Bronchial epithelial cell (primary cell): ENCODE results near the gene DOK7. TPM values are rescaled to one million over a fixed set of nuclear protein-coding genes. Genes with fewer than 3 reads are reported as not detected.

ENCODE experiments used
- DNase-seq: peaks from one replicate; pipeline ENCODE4 v3.0.0-alpha.2; 2010; ENCODE audit warnings: low read depth
- FAIRE-seq: peaks from 2 replicates; lab custom pipeline; 2011; peaks lifted over from hg19 to GRCh38; lab: Jason Lieb, UNC
- H3K27me3 ChIP-seq: 2 replicates; pipeline ENCODE4 v1.5.1; 2011; ENCODE audit warnings: low read length; ENCODE audit not compliant: control insufficient read depth, insufficient read depth
- H3K36me3 ChIP-seq: 2 replicates; pipeline ENCODE4 v1.5.1; 2011; ENCODE audit warnings: low read length; ENCODE audit not compliant: control insufficient read depth, insufficient read depth
- H3K4me3 ChIP-seq: 2 replicates; pipeline ENCODE4 v1.5.1; 2011; ENCODE audit warnings: mild to moderate bottlenecking, low read depth, low read length, control low read depth
- CTCF ChIP-seq: IDR thresholded peaks from 2 replicates; pipeline ENCODE4 v1.5.1; 2011; ENCODE audit warnings: mild to moderate bottlenecking, moderate library complexity, low read length, control low read depth, inconsistent platforms; ENCODE audit not compliant: insufficient read depth, severe bottlenecking
- total RNA-seq: library from RNA; depleted of rRNA; stranded (reverse); fragments of >200 nt; gene quantifications from 2 replicates; pipeline ENCODE4 v1.2.1, GENCODE V29; 2014

DOK7 gene
- total RNA-seq, 1 donor from 2014 or later, result 4.2 TPM

DNA sequence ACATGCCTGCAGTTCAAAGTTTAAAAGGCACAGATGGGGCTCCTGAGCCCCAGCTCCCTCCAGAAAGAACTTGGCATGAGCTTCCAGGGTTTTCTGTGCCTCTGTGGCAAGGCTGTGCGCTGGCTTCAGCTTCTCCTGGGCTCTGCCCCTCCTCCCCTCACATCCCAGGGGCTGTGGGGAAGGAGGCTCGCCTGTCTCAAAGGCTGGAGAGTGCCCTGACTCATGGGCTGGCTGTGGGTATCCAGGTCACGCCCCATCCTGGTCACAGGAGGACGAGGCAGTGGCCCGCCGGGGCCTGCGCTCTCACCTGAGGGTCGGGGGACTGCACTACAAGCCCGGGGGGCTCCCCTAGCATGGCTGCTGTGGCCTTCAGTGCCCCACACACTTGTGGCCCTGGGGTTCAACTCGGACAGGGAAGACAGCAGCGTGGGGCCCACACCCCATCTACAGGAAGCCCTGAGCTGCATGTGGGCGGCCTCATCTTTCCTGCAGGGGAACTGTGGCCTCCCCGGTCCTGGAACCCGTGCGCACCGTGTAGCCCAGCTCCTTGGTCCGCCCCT is 51.2 kb downstream of the DOK7 start:
- no peak for FAIRE-seq
- no peak for TF ChIP-seq CTCF
- Histone ChIP-seq H3K36me3 (peaks cover 46% of the 10 kb centered on the region), H3K4me3 (no peak overlapping the region), H3K27me3 (no peaks in the 10 kb centered on the region)
- no peak for DNase-seq

DNA sequence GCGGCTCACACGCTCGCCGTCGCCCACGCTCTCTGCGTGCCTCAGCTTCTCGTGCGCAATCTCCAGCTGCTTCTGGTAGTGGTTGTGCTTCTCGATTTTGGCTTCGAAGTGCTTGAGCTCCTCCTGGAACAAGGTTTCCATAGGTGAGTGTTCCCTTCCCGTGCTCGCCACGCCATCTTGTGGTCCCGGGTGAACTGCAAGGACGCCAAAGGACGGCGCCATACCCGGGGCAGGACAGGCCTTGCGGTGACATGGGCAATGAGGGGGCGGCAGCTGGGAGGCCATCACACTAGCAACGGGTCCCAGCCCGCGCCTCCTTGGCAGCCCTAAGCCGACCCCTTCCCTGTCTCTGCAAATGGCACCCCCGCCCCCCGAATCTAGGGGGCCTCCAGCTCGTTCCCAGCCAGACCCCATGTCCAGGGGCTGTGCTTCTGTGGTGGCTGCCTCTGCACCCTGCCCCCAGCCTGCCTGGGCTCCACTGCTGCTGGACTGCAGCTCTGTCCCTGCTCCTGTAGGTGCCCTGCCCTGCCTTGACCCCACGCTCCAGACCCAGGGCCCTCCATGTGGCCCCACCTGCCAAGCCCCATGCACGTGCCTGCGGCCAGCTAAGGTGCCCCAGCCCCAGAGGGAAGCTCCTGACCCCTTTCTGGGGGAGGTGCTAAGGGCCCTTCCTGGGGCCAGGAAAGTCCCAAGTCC is 51.8 kb downstream of the DOK7 start:
- Histone ChIP-seq H3K36me3 (peaks cover 48% of the 10 kb centered on the region), H3K27me3 (no peaks in the 10 kb centered on the region), H3K4me3 (no peak overlapping the region)
- no peak for FAIRE-seq
- DNase-seq, result no peak
- peak; percentile 44 for TF ChIP-seq CTCF

- TF ChIP-seq CTCF, result no peak
- DNase-seq, result no peak
- FAIRE-seq, result no peak
- Histone ChIP-seq H3K27me3 (no peaks in the 10 kb centered on the region), H3K36me3 (peaks cover 52% of the 10 kb centered on the region), H3K4me3 (no peak overlapping the region)
Observed at GRCh38 chr4:3515646-3516045, 52.5 kb downstream of the DOK7 start.

DNA sequence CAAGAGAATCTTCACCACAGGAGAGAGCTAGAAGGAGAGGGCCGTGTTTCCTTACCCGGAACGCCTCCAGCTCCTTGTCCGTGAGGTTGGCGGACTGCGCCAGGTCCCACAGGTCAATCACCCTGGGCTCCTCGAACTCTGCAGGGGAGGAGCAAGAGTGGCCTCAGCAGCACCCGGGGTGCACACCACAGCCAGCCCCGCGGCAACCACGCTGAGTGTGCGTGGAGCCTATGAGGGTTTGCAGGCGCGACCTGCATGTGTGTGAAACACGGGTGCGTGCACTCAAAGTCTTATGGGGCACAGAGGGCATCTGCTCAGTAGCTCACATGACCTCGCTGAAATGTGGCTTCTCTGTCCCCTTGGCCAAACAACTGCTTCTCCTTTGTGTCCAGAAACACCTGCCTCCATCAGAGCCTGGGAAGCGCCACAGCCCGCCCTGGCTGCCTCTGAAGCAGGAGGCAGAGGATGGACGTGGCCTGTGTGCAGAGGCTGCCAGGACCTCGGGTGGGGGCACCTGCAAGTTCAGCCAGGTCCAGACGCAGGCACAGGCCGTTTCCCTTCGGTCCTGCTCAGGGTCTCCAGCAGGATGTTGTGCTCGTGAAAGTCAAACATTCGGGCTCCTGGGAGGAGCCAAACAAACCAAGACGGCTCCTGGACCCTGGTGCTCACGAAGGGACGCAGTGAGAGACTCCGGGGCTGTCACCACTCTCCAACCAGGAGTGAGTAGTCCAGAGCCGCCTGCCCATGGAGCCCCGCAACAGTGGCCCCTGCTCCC is 53.1 kb downstream of the DOK7 start:
- Histone ChIP-seq H3K36me3 (peaks cover 50% of the 10 kb centered on the region), H3K27me3 (no peaks in the 10 kb centered on the region), H3K4me3 (no peak overlapping the region)
- DNase-seq, result no peak
- no peak for FAIRE-seq
- no peak for TF ChIP-seq CTCF

DNA sequence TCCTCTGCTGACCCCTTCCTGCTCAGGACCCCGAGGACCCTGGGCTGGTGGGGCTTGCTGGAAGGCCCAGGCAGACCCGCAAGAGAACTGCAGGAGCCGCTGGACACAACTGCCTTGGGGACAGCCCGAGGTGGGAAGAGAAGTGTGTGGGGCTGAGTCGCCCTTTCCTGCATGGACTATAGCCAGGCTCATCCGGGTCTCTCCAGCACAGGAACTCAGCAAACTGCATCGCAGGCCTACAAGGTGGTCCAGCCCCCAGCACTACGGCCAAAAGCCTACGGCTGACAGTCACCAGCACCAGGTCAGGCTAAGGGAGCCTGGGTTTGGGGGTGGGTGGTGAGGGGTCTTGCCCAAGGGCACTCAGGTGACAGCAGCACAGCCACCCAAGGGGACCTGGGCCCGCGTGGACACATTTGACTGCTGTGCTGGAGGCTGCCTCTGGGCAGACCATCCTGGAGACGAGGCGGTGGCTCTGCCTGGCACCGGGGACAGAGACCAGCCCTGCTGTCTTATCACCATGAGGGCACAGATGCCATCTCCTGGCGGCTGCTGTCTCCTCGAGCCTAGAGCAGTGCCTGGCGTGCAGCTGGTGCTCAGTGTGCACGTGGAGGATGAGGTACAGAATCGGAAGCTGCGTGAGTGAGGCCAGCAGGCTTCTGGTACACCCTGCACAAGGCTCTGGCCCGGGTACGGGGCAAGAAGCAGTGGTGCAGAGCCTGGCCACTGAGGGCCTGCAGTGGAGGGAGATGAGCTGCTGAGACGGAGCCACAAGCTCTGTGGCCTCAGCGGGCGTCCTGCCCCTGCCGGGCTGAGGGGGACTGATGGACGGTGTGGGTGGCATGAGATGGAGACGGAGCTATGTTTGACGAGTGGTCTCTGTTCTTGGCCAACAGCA is 54.0 kb downstream of the DOK7 start:
- FAIRE-seq (no peak), DNase-seq (no peak)
- Histone ChIP-seq H3K36me3 (peaks cover 55% of the 10 kb centered on the region), H3K4me3 (no peak overlapping the region), H3K27me3 (no peaks in the 10 kb centered on the region)
- no peak for TF ChIP-seq CTCF
